GM18517 (cell line): ENCODE measurements around the gene GAK.

ENCODE experiments used
- ATAC-seq: cut with Tn5 transposase; IDR thresholded peaks from one replicate; pipeline ENCODE4 v1.9.1; 2021; ENCODE audit warnings: mild to moderate bottlenecking, moderate library complexity; ENCODE audit not compliant: unreplicated experiment

Gene GAK

DNA sequence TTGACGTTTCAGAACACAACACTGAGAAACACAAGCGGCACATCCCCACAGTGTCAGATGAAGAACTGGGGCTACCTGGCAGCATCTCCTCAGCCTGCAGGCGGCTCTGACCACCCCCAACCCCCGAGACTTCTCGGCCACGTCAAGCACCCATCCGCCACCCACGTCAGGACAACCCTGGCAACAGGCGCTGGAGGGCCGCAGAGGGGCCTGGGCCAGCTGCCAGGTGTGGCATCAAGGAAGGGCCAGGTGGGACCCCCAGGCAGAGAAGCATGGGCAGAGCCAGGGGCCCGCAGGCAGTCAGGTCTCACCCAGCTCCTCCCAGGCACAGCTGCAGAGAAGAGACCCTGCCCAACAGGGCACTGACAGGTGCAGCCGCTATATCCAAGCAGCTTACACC lies 22.3 kb downstream of the GAK start:
- no peak for ATAC-seq

DNA sequence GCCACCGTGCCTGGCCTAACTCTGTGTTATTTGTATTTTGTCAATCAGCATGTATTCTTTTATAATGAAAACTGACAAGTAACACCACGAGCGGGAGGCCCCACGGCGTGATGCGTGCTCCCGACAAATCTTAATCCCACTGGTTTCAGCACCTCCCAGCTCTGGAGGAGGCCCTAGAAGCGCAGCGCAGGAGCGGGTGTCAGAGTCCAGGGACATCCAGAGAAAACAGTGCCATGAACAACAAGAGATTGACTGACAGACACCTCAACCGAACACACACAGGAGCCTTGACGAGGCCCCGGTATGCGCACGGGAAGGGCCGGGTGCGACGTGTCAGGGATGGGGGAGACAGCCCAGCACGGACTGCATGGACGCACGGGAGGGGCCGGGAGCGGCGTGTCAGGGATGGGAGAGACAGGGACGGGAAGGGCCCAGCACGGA lies 23.0 kb downstream of the GAK start:
- no peak for ATAC-seq

DNA sequence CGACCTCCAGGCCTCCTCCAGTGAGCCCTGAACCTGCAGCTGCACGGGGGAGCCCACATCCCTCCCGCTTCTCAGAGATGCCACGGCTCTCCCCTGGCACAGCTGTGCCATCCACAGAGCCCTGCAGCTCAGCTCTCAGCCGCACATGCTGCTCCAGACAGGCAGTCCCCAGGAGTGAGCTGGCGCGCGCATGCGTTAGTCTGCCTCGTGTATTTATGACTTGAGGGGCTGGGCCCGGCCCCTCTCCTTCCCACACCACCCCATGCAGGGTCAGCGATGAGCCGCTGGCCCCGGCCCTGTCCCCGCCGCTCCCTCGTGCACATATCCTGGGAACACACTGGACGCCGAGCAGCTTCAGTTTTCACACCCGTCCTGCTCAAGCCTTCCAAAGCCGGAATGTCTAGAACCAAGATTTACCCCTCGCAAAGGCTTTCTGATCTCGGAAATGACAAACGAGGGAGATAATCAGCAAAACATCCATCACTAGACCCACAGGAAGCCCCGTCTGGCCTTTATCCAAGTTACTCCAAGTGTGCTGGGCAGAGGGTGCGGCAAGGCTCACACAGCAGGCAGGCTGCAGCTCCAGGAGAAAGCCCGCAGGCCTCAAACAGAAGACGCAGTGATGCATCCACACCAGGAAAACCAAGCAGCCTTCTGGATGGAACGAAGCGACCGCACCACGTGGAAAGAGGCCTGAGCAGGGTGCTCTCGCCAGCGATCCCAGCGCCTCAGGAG lies 24.3 kb downstream of the GAK start:
- ATAC-seq: no peak

DNA sequence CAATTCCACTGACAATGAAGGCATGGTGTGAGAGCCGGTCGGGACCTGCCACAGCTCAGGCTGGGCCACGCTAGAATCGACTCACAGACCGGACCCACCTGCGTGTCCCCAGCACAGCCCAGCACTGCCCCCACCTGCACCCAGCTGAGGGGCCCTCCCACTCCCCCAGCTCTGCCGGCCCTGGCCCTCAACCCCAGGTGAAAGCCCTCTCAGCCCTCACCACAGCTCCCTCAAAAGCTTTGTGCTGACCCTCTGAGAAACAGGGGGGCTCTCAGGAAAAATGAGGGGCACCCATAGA lies 25.1 kb downstream of the GAK start:
- no peak for ATAC-seq

DNA sequence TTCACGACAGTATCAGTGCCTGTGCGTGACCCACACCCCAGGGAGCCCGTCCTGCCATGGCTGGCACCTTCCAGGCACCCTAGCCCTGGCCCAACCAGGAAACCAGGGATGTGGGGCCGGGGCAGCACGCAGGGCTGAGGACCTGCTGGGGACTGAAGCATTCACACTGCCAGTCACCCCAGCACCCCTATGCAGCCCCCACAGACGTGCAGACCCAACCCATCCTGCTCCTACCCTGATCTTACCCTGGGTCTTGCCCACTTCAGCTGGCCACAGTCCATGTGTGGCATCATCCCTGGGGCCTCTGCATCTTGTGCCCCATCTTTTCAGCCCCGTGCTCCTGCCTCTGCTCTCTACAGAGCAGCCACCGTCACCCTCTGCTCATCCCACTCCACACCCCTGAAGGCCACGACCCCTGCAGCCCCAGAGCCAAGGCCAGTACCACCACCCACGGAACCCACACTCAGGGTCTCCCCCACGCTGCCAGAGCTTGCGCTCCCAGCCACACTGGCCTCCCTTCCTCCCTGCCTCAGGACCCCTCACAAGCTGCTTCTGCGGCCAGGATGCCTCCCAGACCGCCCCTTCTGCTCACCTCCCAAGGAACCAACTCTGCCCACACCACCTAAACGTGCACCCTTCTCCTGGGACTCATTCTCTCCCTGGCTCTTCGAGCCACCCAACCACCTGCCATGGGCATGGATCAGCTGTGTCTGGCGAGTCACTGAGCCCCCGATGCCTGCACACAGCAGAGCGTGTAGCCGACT lies 25.6 kb downstream of the GAK start:
- ATAC-seq: no peak

DNA sequence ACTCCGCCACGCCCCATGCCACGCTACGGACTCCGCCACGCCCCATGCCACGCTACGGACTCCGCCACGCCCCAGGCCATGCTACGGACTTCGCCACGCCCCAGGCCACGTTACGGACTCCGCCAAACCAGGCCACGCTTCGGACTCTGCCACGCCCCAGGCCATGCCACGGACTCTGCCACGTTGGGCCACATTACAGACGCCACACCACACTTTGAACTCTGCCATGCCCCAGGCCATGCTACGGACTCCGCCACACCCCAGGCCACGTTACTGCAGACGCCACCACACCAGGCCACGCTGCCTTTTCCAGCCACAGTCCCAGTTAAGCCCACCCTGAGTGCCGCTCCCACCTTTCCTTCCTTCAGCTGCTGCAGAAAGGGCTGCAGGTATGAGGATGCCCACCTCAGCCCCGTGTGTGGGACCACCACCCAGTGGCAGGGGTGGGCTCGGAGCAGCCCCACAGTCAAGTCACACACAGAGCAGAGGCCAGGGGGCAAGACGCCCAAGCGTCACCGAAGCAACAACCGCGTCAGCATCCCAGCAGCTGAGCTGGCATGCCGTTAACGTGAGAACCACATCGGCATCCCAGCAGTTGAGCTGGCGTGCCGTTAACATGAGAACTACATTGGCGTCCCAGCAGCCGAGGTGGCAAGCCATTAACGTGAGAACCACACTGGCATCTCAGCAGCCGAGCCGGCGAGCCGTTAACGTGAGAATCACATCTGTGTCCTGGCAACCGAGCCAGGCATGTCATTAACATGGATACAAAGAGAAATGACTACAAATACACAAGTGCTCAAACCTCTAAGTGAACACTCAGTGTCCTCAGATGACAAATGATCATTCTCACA lies 26.4 kb downstream of the GAK start:
- no peak for ATAC-seq

DNA sequence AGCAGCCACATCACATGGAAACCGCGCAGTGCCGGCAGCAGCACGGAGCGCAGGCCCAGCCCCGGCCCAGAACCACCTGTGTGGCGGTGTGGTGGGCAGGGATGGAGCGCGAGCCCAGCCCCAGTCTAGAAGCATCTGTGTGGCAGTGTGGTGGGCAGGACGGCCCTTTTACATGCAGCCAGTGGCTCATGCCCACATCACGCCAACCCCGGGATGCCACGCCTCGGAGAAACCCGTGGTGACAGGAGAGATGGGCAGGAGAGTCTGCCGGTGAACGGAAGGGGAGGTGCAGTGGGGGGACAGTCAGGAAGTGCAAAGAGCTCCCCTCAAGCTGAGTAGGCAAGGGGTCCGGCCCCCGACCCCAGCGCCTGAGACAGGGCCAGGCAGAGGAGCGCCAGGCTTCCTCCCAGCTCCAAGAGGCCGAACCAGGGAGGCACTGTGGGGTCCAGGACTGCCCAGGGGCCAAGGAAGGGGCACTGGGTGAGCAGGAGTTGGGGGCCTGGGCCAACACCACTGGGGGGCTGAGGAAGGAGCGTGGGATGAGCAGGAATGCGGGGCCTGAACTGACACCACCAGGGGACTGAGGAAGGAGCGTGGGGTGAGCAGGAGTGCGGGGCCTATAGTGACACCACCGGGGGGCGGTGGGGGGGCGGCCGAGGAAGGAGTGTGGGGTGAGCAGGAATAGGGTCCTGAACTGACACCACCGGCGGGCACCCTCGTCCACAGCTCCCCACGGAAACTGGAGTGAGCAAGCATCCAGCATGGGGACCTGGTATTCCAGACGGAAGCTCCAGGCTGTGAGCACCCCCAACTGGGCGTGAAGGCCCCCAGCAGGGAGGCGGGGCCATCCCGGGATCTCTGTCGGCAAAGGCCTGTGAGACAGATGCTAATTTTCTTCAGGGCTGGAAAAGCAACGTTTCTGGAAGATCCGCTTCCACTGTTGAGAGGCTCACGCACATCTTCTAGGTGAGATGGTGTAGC lies 28.8 kb downstream of the GAK start:
- ATAC-seq: no peak

DNA sequence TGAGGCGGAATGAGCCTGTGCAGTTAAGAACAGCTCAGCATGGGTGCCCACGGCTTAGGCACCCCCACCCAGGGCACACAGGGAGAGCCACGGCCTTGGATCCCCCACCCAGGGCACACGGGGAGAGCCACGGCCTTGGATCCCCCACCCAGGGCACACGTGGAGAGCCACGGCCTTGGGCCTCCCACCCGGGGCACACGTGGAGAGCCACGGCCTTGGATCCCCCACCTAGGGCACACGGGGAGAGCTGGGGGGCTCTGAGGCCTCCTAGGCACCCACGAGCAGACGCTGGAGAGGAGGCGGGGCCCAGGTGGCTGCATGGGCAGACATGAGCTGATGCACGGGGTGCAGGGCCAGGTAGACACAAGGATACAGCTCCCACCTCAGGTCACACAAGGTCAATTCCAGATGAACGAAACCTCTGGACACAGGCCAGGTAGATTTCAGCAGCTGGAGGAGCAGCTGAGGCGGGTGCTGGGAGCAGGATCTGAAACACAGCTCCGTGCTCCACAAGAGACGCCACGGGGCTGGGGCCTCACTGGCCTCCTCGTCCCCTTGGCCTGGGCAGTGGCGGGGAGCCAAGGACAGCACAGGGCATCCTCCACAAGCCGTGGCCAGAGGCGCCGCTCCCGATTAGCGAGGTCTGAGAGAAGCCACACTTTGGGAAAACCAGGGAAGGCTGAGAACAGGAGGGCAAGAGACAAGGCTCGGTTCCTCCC lies 30.8 kb downstream of the GAK start:
- ATAC-seq: no peak

DNA sequence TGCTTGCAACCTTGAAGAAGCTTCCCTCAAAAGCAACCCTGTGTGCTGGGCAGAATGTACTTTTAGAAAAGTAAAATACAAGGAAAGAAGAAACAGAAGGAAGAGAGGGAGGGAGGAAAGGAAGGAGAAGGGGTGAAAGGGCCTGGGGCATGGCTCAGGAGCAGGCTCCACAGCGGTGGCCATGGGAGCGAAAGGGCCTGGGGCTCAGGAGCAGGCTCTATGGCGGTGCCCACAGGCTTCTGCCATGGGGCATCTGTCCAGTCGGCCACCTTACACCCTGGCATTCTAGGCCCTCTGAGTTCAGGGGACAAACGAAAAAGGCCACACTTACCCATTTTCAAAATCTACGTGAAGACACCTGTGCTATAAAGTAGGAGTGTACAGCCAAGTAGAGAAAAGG lies 31.4 kb downstream of the GAK start:
- ATAC-seq: no peak

DNA sequence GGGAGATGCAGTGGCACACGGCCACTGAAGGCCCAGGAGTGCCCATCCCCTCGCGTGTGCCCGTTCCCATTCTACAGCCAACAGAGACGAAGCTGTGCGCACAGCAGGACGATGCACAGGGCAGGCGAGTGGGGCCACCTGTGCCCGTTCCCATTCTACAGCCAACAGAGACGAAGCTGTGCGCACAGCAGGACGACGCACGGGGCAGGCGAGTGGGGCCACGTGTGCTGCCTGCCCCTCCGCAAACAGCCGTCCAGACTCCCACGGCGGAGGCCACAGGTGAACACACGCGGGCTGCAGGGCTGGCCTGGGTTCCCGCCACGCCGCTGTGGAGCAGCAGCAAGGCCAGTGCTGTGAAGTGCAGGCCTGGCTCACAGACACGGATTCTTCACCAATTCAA lies 32.0 kb downstream of the GAK start:
- no peak for ATAC-seq

DNA sequence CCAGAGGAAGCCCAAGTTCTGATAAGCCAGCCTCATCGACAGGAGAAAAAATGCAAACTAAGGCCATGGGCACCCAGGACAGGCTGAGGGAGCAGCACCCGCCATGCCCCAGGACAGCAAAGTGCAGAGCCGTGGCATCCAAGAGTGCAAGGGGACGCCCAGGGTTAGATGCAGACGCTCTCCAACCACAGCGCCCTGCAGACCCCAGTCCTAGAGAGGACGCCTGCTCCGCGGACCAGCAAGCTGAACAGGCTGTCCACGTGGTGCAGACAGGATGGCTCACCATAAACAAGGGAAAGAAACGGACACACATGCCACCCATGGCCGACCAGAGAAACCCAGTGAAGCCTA lies 32.6 kb downstream of the GAK start:
- ATAC-seq: no peak

DNA sequence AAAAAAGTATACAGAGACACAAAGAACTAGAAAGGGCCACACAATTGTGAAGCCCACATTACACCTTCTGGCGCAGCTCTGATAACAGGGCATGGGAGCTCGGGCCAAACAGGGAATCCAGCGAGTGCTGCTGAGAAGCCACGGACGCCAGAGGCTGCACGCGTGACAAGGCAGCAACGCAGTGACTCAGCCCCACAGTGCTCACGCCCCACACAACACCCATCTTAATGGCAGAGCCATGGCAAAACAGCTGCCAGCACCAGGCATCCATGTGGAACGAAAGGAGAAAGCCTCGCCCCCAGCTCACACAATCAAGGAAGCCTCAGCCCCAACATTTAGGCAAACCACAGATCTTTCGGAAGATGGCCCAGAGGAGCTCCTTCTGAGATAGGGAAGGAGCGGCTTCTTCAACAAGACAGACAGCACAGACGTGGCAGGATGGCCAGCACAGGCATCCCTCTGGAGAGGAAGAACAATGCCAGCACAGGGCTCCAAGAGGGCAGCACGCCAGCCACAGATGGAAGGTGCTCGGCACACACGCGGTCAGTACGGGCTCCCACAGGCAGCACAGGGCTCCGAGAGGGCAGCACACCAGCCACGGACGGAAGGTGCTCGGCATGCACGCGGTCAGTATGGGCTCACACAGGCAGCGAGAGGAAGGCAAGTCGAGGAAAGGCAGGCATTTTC lies 33.1 kb downstream of the GAK start:
- ATAC-seq: no peak

DNA sequence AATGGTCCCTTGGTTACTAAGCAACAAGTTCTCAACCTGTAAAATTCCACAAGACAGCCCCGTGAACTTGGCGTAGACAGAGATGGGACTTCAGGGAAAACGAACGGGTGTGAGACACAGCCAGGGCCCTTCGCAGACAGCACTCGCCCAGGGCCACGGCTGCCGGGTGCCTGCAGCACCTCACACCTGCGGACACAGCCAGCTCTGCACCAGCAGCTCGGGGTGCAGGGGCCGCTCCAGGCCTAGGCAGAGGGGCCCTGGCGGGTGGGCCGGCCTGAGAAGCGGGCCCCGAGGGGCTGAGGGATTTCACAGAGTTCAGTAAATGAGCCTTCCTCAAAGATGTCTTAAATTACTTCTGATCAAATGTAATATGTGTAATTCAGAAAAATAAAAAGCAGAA lies 34.0 kb downstream of the GAK start:
- ATAC-seq: no peak

DNA sequence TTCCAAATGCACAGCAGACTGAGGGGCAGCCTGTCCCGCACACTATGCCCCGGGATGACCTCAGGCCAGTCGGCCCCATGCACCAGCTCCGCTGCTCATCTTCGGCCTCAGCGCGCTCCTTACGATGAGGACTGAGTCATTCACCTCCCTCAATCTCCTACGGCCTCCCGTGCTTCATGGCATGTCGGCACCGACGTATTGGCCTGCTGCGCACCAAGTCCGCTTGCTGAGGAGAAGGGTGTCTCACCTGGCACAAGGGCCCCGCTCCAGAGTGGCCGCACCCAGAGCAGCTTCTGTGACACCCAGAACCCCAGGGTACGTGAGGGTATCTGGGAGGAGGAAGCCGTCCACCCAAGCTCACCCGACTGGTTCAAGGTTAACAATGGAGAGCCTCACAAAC lies 35.5 kb downstream of the GAK start:
- ATAC-seq: no peak

DNA sequence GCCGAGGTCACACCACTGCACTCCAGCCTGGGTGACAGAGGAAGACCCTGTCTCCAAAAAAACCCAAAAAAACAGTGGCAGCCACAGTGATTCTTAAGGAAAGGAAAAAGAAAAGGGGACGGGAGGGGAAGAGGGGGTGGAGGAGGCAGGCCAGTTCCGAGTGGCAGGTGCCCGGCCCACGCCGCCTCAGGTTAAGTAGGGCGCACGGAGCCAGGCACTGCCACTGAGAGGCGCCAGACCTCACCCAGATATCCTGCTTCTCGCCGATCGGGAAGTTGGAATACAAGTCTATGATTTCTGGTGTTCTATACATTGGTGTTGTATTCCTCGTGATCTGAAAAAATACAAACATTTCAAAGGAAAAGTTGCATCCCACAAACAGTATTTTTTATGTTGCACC lies 35.9 kb downstream of the GAK start:
- ATAC-seq: no peak

DNA sequence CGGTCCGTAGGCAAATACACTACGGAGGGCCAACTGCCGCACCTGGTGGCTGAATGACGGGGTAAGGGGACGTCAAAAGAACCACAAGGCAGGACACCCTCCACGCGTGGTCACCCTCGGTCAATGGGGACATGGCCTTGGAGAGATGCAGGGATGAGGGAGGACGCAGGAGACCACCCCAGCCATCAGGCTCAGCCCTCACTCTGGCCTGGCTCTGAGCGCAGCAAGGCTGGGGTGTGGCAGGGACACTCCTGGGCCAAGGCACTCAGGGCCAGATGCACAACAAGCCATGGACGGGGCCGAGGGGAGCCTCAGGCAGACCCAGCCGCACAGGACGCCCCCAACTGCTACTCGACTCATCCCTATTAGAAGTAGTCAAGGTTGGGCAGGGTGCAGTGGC lies 36.5 kb downstream of the GAK start:
- no peak for ATAC-seq

DNA sequence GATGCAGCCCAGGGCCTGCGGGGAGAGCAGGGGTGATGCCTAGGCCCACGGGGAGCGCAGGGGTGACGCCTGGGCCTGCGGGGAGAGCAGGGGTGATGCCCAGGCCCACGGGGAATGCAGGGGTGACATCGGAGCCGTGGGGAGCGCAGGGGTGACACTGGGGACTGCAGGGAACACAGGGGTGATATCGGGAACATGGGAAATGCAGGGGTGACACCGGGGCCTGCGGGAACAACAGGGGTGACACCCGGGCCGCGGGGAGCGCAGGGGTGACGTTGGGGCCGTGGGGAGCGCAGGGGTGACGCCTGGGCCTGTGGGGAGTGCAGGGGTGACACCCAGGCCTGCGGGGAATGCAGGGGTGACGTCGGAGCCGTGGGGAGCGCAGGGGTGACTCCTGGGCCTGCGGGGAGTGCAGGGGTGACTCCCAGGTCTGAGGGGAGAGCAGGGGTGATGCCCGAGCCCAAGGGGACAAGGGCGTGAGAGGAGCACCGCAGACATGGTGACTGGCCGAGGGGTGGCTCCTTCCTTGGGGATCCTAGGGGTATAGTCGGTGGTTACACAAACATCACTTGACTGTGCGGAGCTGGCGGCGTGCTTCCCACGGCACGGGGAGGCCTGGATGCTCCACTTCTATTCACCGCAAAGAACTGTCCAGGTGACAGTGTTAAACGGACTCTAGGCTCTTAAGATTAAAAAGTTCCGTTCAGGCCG lies 38.0 kb downstream of the GAK start:
- ATAC-seq: no peak

DNA sequence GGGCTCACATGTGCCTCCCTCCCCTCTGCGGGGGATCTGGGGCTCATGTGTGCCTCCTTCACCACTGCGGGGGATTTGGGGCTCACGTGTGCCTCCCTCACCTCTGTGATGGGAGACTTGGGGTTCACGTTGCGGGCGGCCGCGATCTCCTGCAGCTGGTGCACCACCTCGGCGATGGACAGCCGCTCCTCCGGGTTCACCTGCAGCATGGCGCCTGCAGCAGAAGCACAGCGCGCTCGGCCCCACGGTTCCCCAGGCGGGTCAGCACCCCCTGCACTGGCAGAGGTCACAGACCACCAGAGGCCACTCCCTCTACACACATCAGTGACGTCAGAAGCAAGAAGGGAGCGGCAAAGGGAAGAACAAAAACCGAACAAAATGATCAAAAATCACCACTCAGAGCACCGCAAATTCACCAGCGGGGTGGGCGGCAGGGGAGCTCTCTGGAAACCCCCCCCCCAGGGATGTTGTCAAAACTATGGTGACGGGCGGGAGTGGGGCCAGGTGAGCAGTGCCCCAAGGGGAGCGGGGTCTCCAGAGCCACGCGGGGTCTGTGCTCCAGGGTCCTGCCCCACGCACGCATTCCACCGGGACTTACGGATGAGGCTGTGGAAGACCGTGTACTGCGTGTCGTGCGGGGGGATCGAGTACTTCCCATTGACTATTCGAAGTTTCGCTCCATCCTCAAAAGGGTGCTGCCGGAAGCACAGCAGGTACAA lies 38.7 kb downstream of the GAK start:
- ATAC-seq: no peak
